AG09309 (cell line): ENCODE results near the gene STK25.

Source experiments
- DNase-seq: peaks from one replicate; pipeline ENCODE4 v3.0.0-alpha.2; 2010; ENCODE audit warnings: low read depth
- H3K4me3 ChIP-seq: 2 replicates; pipeline ENCODE4 v1.5.1; 2011; ENCODE audit warnings: mild to moderate bottlenecking, low read depth, low read length, moderate library complexity; ENCODE audit not compliant: control insufficient read depth
- CTCF ChIP-seq: IDR thresholded peaks from 2 replicates; pipeline ENCODE4 v1.5.1; 2011; ENCODE audit warnings: mild to moderate bottlenecking, low read depth, low read length, inconsistent platforms; ENCODE audit not compliant: insufficient read depth, control insufficient read depth; ENCODE audit errors: missing control alignments

The STK25 gene

GRCh38 chr2:241539616-241540374, 31.4 kb upstream of the STK25 start:
- no peak for TF ChIP-seq CTCF
- H3K4me3 ChIP-seq: no peak overlapping the region
- no peak for DNase-seq

DNA sequence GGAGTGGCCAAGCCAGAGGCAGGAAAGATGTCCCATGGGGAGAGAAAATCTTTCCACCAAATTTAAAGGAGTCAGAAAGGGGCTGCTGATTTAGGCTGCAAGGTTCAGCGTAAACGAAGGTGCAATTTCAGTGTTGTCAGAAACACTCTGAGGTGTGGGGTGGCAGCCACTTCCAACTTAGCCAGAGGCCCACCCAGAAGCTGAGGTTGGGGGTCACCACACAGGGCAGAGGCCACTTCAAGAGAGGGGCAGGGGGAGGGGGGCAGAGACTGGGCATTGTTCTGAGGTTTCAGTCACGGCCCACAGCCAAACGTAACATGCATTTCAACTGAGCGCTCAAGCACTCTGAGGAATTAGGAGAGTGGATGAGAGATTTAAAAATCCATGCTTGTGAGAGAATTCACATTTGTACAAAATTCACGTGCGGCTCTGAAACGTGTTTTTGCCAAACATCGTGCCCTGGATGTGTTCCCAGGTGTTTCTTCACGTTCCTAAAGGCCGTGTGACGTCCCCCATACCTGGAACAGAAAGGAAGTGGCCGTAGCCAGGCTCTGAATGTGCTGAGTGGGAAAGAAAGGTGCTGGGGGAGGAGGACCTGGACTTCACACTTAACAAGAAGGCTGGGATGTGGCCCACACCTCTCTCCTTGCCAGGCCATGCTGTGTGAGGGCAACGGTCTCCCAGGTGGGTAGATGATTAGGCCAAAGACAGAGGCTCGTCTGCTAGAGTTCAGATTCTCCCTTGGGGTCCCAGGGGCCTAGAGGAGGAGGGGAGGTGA, 30.6 kb upstream of the STK25 start:
- H3K4me3 ChIP-seq: no peak overlapping the region
- TF ChIP-seq CTCF: no peak
- DNase-seq: no peak

DNA sequence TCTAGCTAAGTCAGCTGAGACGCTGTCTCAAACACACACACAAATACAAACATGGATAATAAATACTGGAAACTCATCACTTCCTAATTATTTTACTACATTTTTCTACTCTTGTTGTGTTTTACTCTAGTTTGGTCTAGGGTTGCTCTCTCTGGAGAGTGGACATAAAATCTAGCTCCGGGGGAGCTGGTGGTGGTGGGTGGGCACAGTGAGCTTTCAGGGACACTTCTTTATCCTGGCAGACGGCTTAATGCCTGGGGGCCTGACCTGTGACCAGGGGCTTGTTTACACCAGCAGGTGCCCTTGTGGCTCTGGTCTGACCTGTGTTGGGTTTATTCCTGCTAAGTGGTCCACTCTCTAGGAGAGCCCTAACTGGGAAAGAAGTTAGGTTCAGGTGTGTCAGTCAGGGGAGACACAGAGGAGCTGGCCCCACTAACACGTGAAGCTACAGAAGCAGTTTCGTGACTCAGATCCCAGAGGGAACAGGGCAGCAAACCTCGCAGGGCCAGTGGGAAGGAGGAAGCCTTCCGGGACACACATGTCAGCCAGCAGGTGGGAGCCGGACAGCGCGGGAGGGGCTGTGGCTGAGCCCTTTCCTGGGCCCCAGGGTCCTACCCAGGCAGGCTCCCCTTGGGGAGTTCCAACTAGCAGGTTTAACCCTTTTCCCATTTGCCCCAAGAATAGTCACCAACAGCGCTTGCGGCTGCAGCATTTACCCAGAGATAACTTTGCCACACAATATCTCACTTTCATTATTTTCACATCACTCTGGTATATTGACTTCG, 27.7 kb upstream of the STK25 start:
- DNase-seq: no peak
- H3K4me3 ChIP-seq: no peak overlapping the region
- TF ChIP-seq CTCF: no peak

- TF ChIP-seq CTCF: no peak
These were observed 26.5 kb upstream of the STK25 start for GRCh38 chr2:241534701-241535375.

DNA sequence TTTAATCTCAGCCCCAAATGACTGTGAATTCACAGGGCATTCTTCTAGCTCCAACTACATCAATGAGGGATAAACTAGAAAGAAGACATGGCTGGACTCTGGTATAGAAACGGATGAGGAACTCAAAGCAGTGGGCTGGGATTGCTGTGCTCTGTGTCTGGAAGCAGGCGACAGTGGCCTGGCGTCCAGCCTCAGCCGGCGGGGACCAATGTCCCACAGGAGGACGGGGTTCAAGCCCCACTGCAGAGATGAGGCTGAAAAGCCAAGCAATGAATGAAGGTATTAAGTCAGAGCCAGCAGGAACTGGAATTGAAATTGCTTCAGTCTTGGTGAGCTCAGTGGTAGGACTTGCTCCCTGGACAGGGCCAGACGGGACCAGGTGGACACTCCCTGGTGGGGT, 25.9 kb upstream of the STK25 start:
- TF ChIP-seq CTCF: no peak
- H3K4me3 ChIP-seq: no peak overlapping the region
- DNase-seq: no peak

More at GRCh38 chr2:241534701-241535375, 26.5 kb upstream of the STK25 start:
- no peak overlapping the region for H3K4me3 ChIP-seq
- DNase-seq: no peak
